HepG2 (cell line): ENCODE results near the gene TMEM63B. TPM values are rescaled to one million over a fixed set of nuclear protein-coding genes. Genes with fewer than 3 reads are reported as not detected.
A peak's percentile ranks its signal among the peaks of the same experiment; 100 is the strongest.

Experiments
- ARNT2 ChIP-seq: sonication (generic); formaldehyde crosslinking; IDR thresholded peaks from 2 replicates; pipeline ENCODE4 v1.8.0; 2022; ENCODE audit warnings: mild to moderate bottlenecking, low read depth, missing genetic modification reagents, moderate library complexity
- CEBPG ChIP-seq: IDR thresholded peaks from 2 replicates; pipeline ENCODE4 v1.6.1; 2016
- HOXA9 ChIP-seq: sonication (generic); formaldehyde crosslinking; IDR thresholded peaks from 2 replicates; pipeline ENCODE4 v1.8.1; 2022; ENCODE audit warnings: missing genetic modification reagents, mild to moderate bottlenecking, moderate library complexity, borderline replicate concordance
- KDM5A ChIP-seq: fragments of 200-600 bp; sonication (generic); IDR thresholded peaks from 2 replicates; pipeline ENCODE4 v1.7.0; 2018; ENCODE audit warnings: antibody characterized with exemption, mild to moderate bottlenecking, low read length, borderline replicate concordance
- MAF1 ChIP-seq: sonication (generic); formaldehyde crosslinking; IDR thresholded peaks from 2 replicates; pipeline ENCODE4 v1.5.0; 2020; ENCODE audit warnings: missing genetic modification reagents, borderline replicate concordance
- PHF5A ChIP-seq: IDR thresholded peaks from one replicate; pipeline ENCODE4 v1.6.1; 2018; ENCODE audit warnings: low read depth, missing genetic modification reagents; ENCODE audit not compliant: unreplicated experiment
- PLRG1 ChIP-seq: fragments of 450-650 bp; conservative IDR thresholded peaks from 2 replicates; pipeline ENCODE4 v1.6.1; 2016
- SNAPC2 ChIP-seq: sonication (generic); formaldehyde crosslinking; IDR thresholded peaks from 2 replicates; pipeline ENCODE4 v1.8.1; 2022; ENCODE audit warnings: mild to moderate bottlenecking, missing genetic modification reagents
- SP2 ChIP-seq: sonication (generic); formaldehyde crosslinking; IDR thresholded peaks from 2 replicates; pipeline ENCODE4 v1.5.1; 2020; ENCODE audit warnings: mild to moderate bottlenecking, missing genetic modification reagents
- SP5 ChIP-seq: IDR thresholded peaks from 2 replicates; pipeline ENCODE4 v1.6.1; 2016; ENCODE audit warnings: low read depth, borderline replicate concordance
- TBP ChIP-seq: sonication (generic); formaldehyde crosslinking; IDR thresholded peaks from 2 replicates; pipeline ENCODE4 v1.5.0; 2020; ENCODE audit warnings: missing genetic modification reagents
- TCF12 ChIP-seq, 2 experiments: fragments of 450-650 bp in 1 of 2; sonication (generic) in 1 of 2; formaldehyde crosslinking in 1 of 2; IDR thresholded peaks; 2 replicates each; pipeline versions ENCODE4 v1.6.1 to v1.8.0; 2017 to 2022; ENCODE audit warnings: antibody characterized with exemption in 1 of 2, mild to moderate bottlenecking in 1 of 2, missing genetic modification reagents in 1 of 2, moderate library complexity in 1 of 2
- XRCC5 ChIP-seq: fragments of 200-400 bp; formaldehyde crosslinking; optimal IDR thresholded peaks from 2 replicates; pipeline ENCODE3; 2017; ENCODE audit warnings: mild to moderate bottlenecking, low read length
- ZFP1 ChIP-seq: IDR thresholded peaks from 2 replicates; pipeline ENCODE4 v1.6.1; 2016
- ZFP90 ChIP-seq: sonication (generic); formaldehyde crosslinking; IDR thresholded peaks from 2 replicates; pipeline ENCODE4 v1.8.0; 2022; ENCODE audit warnings: missing genetic modification reagents, mild to moderate bottlenecking, inconsistent platforms, borderline replicate concordance
- ZMYM4 ChIP-seq: sonication (generic); formaldehyde crosslinking; IDR thresholded peaks from 2 replicates; pipeline ENCODE4 v1.8.1; 2023; ENCODE audit warnings: mild to moderate bottlenecking, missing genetic modification reagents
- ZNF124 ChIP-seq: sonication (generic); formaldehyde crosslinking; IDR thresholded peaks from 2 replicates; pipeline ENCODE4 v1.4.0; 2020; ENCODE audit warnings: missing genetic modification reagents
- ZNF24 ChIP-seq: fragments of 450-650 bp; IDR thresholded peaks from 2 replicates; pipeline ENCODE4 v1.6.1; 2017; ENCODE audit warnings: antibody characterized with exemption, mild to moderate bottlenecking
- ZNF484 ChIP-seq: sonication (generic); formaldehyde crosslinking; IDR thresholded peaks from 2 replicates; pipeline ENCODE4 v1.5.1; 2020; ENCODE audit warnings: mild to moderate bottlenecking, low read depth, missing genetic modification reagents, borderline replicate concordance
- ZNF605 ChIP-seq: sonication (generic); formaldehyde crosslinking; IDR thresholded peaks from 2 replicates; pipeline ENCODE4 v1.8.0; 2022; ENCODE audit warnings: mild to moderate bottlenecking, missing genetic modification reagents
- ZNF75D ChIP-seq: sonication (generic); formaldehyde crosslinking; IDR thresholded peaks from 2 replicates; pipeline ENCODE4 v1.8.1; 2023; ENCODE audit warnings: missing genetic modification reagents, mild to moderate bottlenecking, borderline replicate concordance
- ZNF773 ChIP-seq: sonication (generic); formaldehyde crosslinking; IDR thresholded peaks from 2 replicates; pipeline ENCODE4 v1.4.0; 2020; ENCODE audit warnings: missing genetic modification reagents, borderline replicate concordance
- ZNF780A ChIP-seq: sonication (generic); formaldehyde crosslinking; IDR thresholded peaks from 2 replicates; pipeline ENCODE4 v1.8.0; 2022; ENCODE audit warnings: mild to moderate bottlenecking, missing genetic modification reagents, moderate library complexity
- ZNF782 ChIP-seq: sonication (generic); formaldehyde crosslinking; IDR thresholded peaks from 2 replicates; pipeline ENCODE4 v1.4.0; 2020; ENCODE audit warnings: missing genetic modification reagents, mild to moderate bottlenecking, borderline replicate concordance
- ZSCAN20 ChIP-seq: sonication (generic); formaldehyde crosslinking; IDR thresholded peaks from 2 replicates; pipeline ENCODE4 v1.4.0; 2020; ENCODE audit warnings: missing genetic modification reagents, mild to moderate bottlenecking, borderline replicate concordance
- polyA plus RNA-seq, 8 experiments: library from polyadenylated mRNA; depleted of rRNA in 3 of 8; stranded (reverse) in 7 of 8; unstranded in 1 of 8; fragments of >200 nt; fragmentation: Illumina TruSeq in 4 of 8; extraction: Trizol in 4 of 8; gene quantifications; 2 replicates each; pipeline versions ENCODE4 v1.2.1 to v1.2.3, GENCODE V29; 2011 to 2016; ENCODE audit warnings: low read depth in 4 of 8, missing spikeins in 1 of 8, mixed read lengths in 1 of 8; ENCODE audit not compliant: insufficient read depth in 1 of 8
- total RNA-seq, 5 experiments: library from RNA; depleted of rRNA; stranded (reverse); fragments of >200 nt; fragmentation: Illumina TruSeq; extraction: Trizol; gene quantifications; 2 replicates each; pipeline ENCODE4 v1.2.3, GENCODE V29; 2016; ENCODE audit warnings: low read depth in 1 of 5
- TF ChIP-seq, protein P1 (sequence below): sonication (generic); formaldehyde crosslinking; IDR thresholded peaks from 2 replicates; pipeline ENCODE4 v1.4.0; 2020; ENCODE audit warnings: missing genetic modification reagents, mild to moderate bottlenecking, borderline replicate concordance
- TF ChIP-seq, protein P2 (sequence below): sonication (generic); formaldehyde crosslinking; IDR thresholded peaks from 2 replicates; pipeline ENCODE4 v1.4.0; 2020; ENCODE audit warnings: mild to moderate bottlenecking, low read depth, missing genetic modification reagents
- TF ChIP-seq, protein P3 (sequence below): sonication (generic); formaldehyde crosslinking; IDR thresholded peaks from 2 replicates; pipeline ENCODE4 v1.5.0; 2020; ENCODE audit warnings: missing genetic modification reagents
- TF ChIP-seq, protein P4 (sequence below): IDR thresholded peaks from 2 replicates; pipeline ENCODE4 v1.6.1; 2016; ENCODE audit warnings: missing genetic modification reagents, missing compliant biosample characterization

Gene TMEM63B
- total and polyA plus RNA-seq, 2 of the 13 experiments (the other 11 are each of a cell fraction or from before 2014, with no cell fraction given) = 27.4 to 75.8 TPM

- TF ChIP-seq, protein P1, sequence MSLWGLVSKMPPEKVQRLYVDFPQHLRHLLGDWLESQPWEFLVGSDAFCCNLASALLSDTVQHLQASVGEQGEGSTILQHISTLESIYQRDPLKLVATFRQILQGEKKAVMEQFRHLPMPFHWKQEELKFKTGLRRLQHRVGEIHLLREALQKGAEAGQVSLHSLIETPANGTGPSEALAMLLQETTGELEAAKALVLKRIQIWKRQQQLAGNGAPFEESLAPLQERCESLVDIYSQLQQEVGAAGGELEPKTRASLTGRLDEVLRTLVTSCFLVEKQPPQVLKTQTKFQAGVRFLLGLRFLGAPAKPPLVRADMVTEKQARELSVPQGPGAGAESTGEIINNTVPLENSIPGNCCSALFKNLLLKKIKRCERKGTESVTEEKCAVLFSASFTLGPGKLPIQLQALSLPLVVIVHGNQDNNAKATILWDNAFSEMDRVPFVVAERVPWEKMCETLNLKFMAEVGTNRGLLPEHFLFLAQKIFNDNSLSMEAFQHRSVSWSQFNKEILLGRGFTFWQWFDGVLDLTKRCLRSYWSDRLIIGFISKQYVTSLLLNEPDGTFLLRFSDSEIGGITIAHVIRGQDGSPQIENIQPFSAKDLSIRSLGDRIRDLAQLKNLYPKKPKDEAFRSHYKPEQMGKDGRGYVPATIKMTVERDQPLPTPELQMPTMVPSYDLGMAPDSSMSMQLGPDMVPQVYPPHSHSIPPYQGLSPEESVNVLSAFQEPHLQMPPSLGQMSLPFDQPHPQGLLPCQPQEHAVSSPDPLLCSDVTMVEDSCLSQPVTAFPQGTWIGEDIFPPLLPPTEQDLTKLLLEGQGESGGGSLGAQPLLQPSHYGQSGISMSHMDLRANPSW (CRISPR knock-in tag) = no peak
- TF ChIP-seq KDM5A (no peak), PLRG1 (no peak), ZNF773 (CRISPR knock-in tag) (no peak), ZFP1 (CRISPR knock-in tag) (no peak), CEBPG (CRISPR knock-in tag) (no peak), ARNT2 (CRISPR knock-in tag) (no peak), TBP (CRISPR knock-in tag) (no peak), SP5 (no peak), TCF12 (IDR thresholded peaks at IDR 0.05) (no peak), TCF12 (CRISPR knock-in tag; IDR thresholded peaks at IDR 0.05) (no peak), ZFP90 (CRISPR knock-in tag) (no peak), ZNF124 (CRISPR knock-in tag) (0 out of 2 replicates have a peak, but pooled peaks have one; percentile 23), ZMYM4 (CRISPR knock-in tag) (peak; percentile 38; the same call in 1 of the 2 replicates), ZNF24 (no peak), ZNF780A (no peak), PHF5A (no peak), ZNF484 (CRISPR knock-in tag) (no peak), MAF1 (CRISPR knock-in tag) (no peak), SNAPC2 (CRISPR knock-in tag) (no peak), ZNF605 (CRISPR knock-in tag) (no peak), SP2 (CRISPR knock-in tag) (no peak), ZNF782 (CRISPR knock-in tag) (no peak), ZNF75D (no peak), XRCC5 (no peak), HOXA9 (no peak), ZSCAN20 (CRISPR knock-in tag) (no peak)
- TF ChIP-seq, protein P2, sequence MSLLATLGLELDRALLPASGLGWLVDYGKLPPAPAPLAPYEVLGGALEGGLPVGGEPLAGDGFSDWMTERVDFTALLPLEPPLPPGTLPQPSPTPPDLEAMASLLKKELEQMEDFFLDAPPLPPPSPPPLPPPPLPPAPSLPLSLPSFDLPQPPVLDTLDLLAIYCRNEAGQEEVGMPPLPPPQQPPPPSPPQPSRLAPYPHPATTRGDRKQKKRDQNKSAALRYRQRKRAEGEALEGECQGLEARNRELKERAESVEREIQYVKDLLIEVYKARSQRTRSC (CRISPR knock-in tag) = no peak
- TF ChIP-seq, protein P3, sequence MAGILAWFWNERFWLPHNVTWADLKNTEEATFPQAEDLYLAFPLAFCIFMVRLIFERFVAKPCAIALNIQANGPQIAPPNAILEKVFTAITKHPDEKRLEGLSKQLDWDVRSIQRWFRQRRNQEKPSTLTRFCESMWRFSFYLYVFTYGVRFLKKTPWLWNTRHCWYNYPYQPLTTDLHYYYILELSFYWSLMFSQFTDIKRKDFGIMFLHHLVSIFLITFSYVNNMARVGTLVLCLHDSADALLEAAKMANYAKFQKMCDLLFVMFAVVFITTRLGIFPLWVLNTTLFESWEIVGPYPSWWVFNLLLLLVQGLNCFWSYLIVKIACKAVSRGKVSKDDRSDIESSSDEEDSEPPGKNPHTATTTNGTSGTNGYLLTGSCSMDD (CRISPR knock-in tag) = no peak
- TF ChIP-seq, protein P4, sequence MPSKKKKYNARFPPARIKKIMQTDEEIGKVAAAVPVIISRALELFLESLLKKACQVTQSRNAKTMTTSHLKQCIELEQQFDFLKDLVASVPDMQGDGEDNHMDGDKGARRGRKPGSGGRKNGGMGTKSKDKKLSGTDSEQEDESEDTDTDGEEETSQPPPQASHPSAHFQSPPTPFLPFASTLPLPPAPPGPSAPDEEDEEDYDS (CRISPR knock-in tag) = no peak
Measured at GRCh38 chr6:44099192-44099591, 28.2 kb upstream of the TMEM63B start (continued).
